Measurements from ENCODE around the gene MMP2.

The MMP2 gene

DNA sequence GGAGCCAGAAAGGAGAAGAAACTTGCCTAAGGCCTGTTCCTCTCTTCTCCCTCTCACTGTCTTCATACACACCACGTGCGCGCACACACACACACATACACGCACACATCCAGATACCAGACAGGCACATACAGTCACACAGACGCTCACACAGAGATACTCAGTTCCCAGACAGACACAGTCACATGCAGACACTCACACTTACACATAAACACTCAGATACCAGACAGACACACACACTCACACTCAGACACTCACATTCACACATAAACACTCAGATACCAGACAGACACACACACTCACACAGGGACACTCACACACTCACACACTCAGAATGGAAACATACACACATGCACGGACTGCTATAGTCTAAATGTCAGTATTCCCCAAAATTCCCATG is 24.1 kb upstream of the MMP2 start:
- H3K27ac ChIP-seq, result peak overlapping the region; percentile 36; the same call in 1 of the 2 replicates
- no peak for TF ChIP-seq CTCF (conservative IDR thresholded peaks at IDR 0.05)
- TF ChIP-seq ZFX (IDR thresholded peaks at IDR 0.05), result no peak

GRCh38 chr16:55462241-55462640 is 16.8 kb upstream of the MMP2 start:
- TF ChIP-seq ZFX (IDR thresholded peaks at IDR 0.05) (no peak), CTCF (conservative IDR thresholded peaks at IDR 0.05) (no peak)
- H3K27ac ChIP-seq, result no peak overlapping the region

- no peak overlapping the region for H3K27ac ChIP-seq
- TF ChIP-seq ZFX (IDR thresholded peaks at IDR 0.05) (no peak), CTCF (conservative IDR thresholded peaks at IDR 0.05) (no peak)
Observed at GRCh38 chr16:55464375-55464774, 14.6 kb upstream of the MMP2 start.

DNA sequence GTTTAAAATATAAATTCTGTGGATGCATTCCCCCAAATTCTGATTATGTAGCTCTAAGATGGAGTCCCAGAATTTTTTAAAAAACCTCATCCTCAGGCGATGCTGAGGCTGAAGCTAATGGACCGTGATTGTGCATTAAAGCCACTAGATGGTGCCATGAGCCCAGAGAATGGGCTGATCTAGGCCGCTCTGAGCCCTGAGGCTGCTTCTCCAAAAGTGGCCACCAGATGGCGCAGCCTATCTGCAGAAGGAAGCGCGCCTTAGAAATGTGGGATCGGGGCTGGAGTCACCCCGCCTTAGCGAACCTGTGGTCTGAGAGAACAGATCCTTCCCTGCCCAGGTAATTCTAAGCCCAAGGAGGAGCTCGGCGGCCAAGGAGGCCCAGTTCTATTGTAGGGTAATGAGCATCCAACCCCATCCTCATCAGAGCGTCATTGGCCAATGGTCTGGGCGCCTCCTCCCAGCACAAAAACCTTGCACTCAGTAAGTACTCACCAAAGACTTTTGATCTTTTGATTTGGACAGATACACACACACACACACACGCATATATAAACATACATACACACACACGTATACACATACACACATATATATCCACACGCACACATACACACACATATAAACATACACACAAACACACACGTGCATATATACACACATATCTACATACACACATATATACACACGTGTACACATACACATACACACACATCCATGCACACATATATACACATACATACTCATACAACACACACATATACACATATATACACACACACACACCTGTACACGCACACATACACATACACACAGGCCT is 13.7 kb upstream of the MMP2 start:
- H3K27ac ChIP-seq, result no peak overlapping the region
- TF ChIP-seq CTCF (conservative IDR thresholded peaks at IDR 0.05) (peak; percentile 97), ZFX (IDR thresholded peaks at IDR 0.05) (no peak)

GRCh38 chr16:55466209-55466608 is 12.8 kb upstream of the MMP2 start:
- TF ChIP-seq CTCF (conservative IDR thresholded peaks at IDR 0.05) (no peak), ZFX (IDR thresholded peaks at IDR 0.05) (no peak)
- no peak overlapping the region for H3K27ac ChIP-seq

- TF ChIP-seq ZFX (IDR thresholded peaks at IDR 0.05) (no peak), CTCF (conservative IDR thresholded peaks at IDR 0.05) (no peak)
- H3K27ac ChIP-seq, result no peak overlapping the region
Observed at GRCh38 chr16:55467898-55468297, 11.1 kb upstream of the MMP2 start.

DNA sequence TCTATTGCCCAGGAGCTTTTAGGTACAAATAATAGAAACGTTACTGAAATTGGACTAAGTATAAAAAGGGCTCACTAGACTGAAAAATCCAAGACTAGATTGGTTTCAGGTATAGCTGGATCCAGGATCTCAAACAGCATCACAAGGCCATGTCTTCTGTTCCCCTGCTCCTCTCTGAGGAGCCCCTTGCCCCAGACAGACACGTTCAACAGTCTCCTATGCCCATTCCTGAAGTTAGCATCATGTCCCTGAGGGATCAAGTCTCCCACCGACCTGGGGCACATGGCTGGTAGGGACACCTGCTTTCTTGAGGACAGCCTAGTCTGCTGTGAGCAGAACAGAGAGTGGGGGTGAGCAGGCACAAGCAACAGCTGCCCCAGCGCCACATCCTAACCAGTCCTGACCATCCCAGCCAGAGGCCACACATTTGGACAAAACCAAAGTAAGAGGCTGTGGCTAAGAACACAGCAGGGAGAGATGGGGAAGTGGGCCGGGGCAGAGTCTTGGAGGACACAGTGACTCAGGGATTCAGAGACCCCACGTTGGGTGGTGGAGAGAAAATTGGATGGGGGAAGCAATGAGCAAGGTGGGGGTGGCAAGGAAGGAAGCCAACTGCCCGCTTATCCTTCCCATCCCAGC is 10.5 kb upstream of the MMP2 start:
- H3K27ac ChIP-seq, result no peak overlapping the region
- no peak for TF ChIP-seq ZFX (IDR thresholded peaks at IDR 0.05)
- no peak for TF ChIP-seq CTCF (conservative IDR thresholded peaks at IDR 0.05)

Data from C4-2B (cell line).